Measurements from ENCODE around the gene KAZN.

DNA sequence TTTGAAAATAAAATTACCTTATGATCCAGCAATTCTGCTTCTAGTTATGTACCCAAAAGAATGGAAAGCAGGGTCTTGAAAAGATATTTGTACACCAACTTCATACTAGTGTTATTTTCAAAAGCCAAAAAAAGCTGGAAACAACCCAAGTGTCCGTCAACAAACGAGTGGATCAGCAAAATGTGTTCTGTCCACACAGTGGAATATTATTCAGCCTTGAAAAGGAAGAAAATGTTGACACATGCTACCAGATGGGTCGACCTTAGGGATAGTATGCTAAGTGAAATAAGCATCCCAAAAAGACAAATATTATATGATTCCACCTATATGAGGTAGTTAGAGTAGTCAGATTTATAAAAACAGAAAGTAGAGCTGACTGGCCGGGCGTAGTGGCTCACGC lies 65.3 kb downstream of the KAZN start:
- no peak for TF ChIP-seq POLR2A (IDR thresholded peaks at IDR 0.05; ENCODE audit: low read length)
- TF ChIP-seq, protein P1, sequence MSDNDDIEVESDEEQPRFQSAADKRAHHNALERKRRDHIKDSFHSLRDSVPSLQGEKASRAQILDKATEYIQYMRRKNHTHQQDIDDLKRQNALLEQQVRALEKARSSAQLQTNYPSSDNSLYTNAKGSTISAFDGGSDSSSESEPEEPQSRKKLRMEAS (IDR thresholded peaks at IDR 0.05): no peak
- TF ChIP-seq, protein P2, sequence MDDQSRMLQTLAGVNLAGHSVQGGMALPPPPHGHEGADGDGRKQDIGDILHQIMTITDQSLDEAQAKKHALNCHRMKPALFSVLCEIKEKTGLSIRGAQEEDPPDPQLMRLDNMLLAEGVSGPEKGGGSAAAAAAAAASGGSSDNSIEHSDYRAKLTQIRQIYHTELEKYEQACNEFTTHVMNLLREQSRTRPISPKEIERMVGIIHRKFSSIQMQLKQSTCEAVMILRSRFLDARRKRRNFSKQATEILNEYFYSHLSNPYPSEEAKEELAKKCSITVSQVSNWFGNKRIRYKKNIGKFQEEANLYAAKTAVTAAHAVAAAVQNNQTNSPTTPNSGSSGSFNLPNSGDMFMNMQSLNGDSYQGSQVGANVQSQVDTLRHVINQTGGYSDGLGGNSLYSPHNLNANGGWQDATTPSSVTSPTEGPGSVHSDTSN (IDR thresholded peaks at IDR 0.05): no peak
- TF ChIP-seq, protein P3, sequence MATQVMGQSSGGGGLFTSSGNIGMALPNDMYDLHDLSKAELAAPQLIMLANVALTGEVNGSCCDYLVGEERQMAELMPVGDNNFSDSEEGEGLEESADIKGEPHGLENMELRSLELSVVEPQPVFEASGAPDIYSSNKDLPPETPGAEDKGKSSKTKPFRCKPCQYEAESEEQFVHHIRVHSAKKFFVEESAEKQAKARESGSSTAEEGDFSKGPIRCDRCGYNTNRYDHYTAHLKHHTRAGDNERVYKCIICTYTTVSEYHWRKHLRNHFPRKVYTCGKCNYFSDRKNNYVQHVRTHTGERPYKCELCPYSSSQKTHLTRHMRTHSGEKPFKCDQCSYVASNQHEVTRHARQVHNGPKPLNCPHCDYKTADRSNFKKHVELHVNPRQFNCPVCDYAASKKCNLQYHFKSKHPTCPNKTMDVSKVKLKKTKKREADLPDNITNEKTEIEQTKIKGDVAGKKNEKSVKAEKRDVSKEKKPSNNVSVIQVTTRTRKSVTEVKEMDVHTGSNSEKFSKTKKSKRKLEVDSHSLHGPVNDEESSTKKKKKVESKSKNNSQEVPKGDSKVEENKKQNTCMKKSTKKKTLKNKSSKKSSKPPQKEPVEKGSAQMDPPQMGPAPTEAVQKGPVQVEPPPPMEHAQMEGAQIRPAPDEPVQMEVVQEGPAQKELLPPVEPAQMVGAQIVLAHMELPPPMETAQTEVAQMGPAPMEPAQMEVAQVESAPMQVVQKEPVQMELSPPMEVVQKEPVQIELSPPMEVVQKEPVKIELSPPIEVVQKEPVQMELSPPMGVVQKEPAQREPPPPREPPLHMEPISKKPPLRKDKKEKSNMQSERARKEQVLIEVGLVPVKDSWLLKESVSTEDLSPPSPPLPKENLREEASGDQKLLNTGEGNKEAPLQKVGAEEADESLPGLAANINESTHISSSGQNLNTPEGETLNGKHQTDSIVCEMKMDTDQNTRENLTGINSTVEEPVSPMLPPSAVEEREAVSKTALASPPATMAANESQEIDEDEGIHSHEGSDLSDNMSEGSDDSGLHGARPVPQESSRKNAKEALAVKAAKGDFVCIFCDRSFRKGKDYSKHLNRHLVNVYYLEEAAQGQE (IDR thresholded peaks at IDR 0.05): no peak
- TF ChIP-seq, protein P4, sequence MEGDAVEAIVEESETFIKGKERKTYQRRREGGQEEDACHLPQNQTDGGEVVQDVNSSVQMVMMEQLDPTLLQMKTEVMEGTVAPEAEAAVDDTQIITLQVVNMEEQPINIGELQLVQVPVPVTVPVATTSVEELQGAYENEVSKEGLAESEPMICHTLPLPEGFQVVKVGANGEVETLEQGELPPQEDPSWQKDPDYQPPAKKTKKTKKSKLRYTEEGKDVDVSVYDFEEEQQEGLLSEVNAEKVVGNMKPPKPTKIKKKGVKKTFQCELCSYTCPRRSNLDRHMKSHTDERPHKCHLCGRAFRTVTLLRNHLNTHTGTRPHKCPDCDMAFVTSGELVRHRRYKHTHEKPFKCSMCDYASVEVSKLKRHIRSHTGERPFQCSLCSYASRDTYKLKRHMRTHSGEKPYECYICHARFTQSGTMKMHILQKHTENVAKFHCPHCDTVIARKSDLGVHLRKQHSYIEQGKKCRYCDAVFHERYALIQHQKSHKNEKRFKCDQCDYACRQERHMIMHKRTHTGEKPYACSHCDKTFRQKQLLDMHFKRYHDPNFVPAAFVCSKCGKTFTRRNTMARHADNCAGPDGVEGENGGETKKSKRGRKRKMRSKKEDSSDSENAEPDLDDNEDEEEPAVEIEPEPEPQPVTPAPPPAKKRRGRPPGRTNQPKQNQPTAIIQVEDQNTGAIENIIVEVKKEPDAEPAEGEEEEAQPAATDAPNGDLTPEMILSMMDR (IDR thresholded peaks at IDR 0.05): no peak
- no peak for TF ChIP-seq BHLHE40 (IDR thresholded peaks at IDR 0.05; ENCODE audit: low read depth, low read length)
- no peak for TF ChIP-seq EHF (CRISPR knock-in tag; IDR thresholded peaks at IDR 0.05)
- no peak for TF ChIP-seq MAFK (IDR thresholded peaks at IDR 0.05; ENCODE audit: partially characterized antibody)

All from A549 (cell line).